H1 (cell line): ENCODE measurements around the gene TMEM135. TPM values are rescaled to one million over a fixed set of nuclear protein-coding genes. Genes with fewer than 3 reads are reported as not detected.

Experiments used
- CTCF ChIA-PET: fragments of 300-600 bp; sonication (Branson Sonifier 250); formaldehyde crosslinking; loops from one replicate; lab custom pipeline; 2021; ENCODE audit not compliant: partially characterized antibody; lab: Charles Lee
- POLR2A ChIA-PET: fragments of 300-600 bp; sonication (Branson Sonifier 250); formaldehyde crosslinking; loops from one replicate; lab custom pipeline; 2021; ENCODE audit warnings: inconsistent platforms; ENCODE audit not compliant: partially characterized antibody; lab: Charles Lee
- DNase-seq, 2 experiments: peaks; one replicate each; pipeline versions ENCODE4 v3.0.0 to v3.0.0-alpha.2; 2010 to 2022; ENCODE audit warnings: low spot score in 2 of 2, low read depth in 1 of 2, mixed read lengths in 1 of 2
- FAIRE-seq: peaks from 2 replicates; lab custom pipeline; 2011; peaks lifted over from hg19 to GRCh38; lab: Jason Lieb, UNC
- H2AFZ ChIP-seq: 2 replicates; pipeline ENCODE4 v1.8.1; 2012; ENCODE audit warnings: low read length, inconsistent platforms
- H2AK5ac ChIP-seq: 2 replicates; pipeline ENCODE4 v1.6.1; 2013; ENCODE audit warnings: low read depth, low read length
- H2BK120ac ChIP-seq: replicated peaks from 2 replicates; pipeline ENCODE3; 2013; ENCODE audit warnings: low read depth, low read length, inconsistent platforms
- H2BK12ac ChIP-seq: 2 replicates; pipeline ENCODE4 v1.6.1; 2013; ENCODE audit warnings: low read depth, low read length
- H2BK15ac ChIP-seq: 2 replicates; pipeline ENCODE4 v1.6.1; 2013; ENCODE audit warnings: low read length
- H2BK20ac ChIP-seq: 2 replicates; pipeline ENCODE4 v1.6.1; 2013; ENCODE audit warnings: low read length
- H2BK5ac ChIP-seq: 2 replicates; pipeline ENCODE4 v1.6.1; 2013; ENCODE audit warnings: low read depth, low read length
- H3K14ac ChIP-seq: 2 replicates; pipeline ENCODE4 v1.6.1; 2013; ENCODE audit warnings: inconsistent platforms; ENCODE audit not compliant: insufficient read length
- H3K18ac ChIP-seq: 2 replicates; pipeline ENCODE4 v1.6.1; 2013; ENCODE audit warnings: low read length; ENCODE audit errors: extremely low read depth
- H3K23ac ChIP-seq: 2 replicates; pipeline ENCODE4 v1.6.1; 2013; ENCODE audit warnings: inconsistent platforms; ENCODE audit not compliant: insufficient read length
- H3K23me2 ChIP-seq: 2 replicates; pipeline ENCODE4 v1.6.1; 2013; ENCODE audit warnings: low read depth, low read length
- H3K27ac ChIP-seq: 2 replicates; pipeline ENCODE4 v1.6.1; 2011; ENCODE audit warnings: low read depth, low read length, inconsistent platforms
- H3K27me3 ChIP-seq, 4 experiments: replicated peaks in 1 of 4; 1 replicate in 1 of 4; 2 replicates in 3 of 4; pipeline versions ENCODE4 v1.6.1 to v1.8.1; 2011 to 2013; ENCODE audit warnings: low read length in 3 of 4, mild to moderate bottlenecking in 3 of 4, inconsistent platforms in 2 of 4, mixed read lengths in 2 of 4, moderate library complexity in 1 of 4; ENCODE audit not compliant: control insufficient read depth in 3 of 4, insufficient read depth in 3 of 4; ENCODE audit errors: extremely low read depth in 1 of 4
- H3K36me3 ChIP-seq, 4 experiments: 2 replicates each; pipeline versions ENCODE4 v1.6.1 to v1.8.1; 2011 to 2013; ENCODE audit warnings: mild to moderate bottlenecking in 4 of 4, low read length in 3 of 4, moderate library complexity in 2 of 4, control low read depth in 1 of 4, inconsistent platforms in 1 of 4; ENCODE audit not compliant: insufficient read depth in 4 of 4, control insufficient read depth in 2 of 4
- H3K4ac ChIP-seq: replicated peaks from 2 replicates; pipeline ENCODE3; 2013; ENCODE audit warnings: low read length, low read depth, mixed read lengths, inconsistent platforms; ENCODE audit not compliant: insufficient read length
- H3K4me1 ChIP-seq, 4 experiments: replicated peaks in 1 of 4; 1 replicate in 1 of 4; 2 replicates in 3 of 4; pipeline versions ENCODE4 v1.6.1 to v1.8.1; 2011 to 2013; ENCODE audit warnings: low read length in 3 of 4, inconsistent platforms in 2 of 4, mixed read lengths in 1 of 4; ENCODE audit not compliant: insufficient read depth in 4 of 4, control insufficient read depth in 3 of 4
- H3K4me2 ChIP-seq, 2 experiments: 2 replicates each; pipeline versions ENCODE4 v1.6.1 to v1.8.1; 2011 to 2013; ENCODE audit warnings: low read depth in 2 of 2, low read length in 2 of 2, control low read depth in 1 of 2, inconsistent platforms in 1 of 2, mild to moderate bottlenecking in 1 of 2; ENCODE audit not compliant: insufficient read depth in 1 of 2
- H3K4me3 ChIP-seq, 4 experiments: fragments of 200-600, 300-600 bp in 1 of 4; sonication (generic), shearing (Covaris generic), sonication (Bioruptor Twin) in 1 of 4; 2 replicates each; pipeline versions ENCODE4 v1.5.1 to v1.8.1; 2011 to 2016; ENCODE audit warnings: low read length in 4 of 4, low read depth in 3 of 4, control low read depth in 2 of 4, inconsistent platforms in 2 of 4, mild to moderate bottlenecking in 2 of 4, mixed read lengths in 1 of 4, moderate library complexity in 1 of 4; ENCODE audit not compliant: insufficient read depth in 2 of 4; ENCODE audit errors: extremely low read depth in 1 of 4
- H3K56ac ChIP-seq: replicated peaks from 2 replicates; pipeline ENCODE3; 2013; ENCODE audit warnings: low read depth, mild to moderate bottlenecking, mixed read lengths, low read length, inconsistent platforms; ENCODE audit not compliant: insufficient read length
- H3K79me1 ChIP-seq: 2 replicates; pipeline ENCODE4 v1.6.1; 2013; ENCODE audit warnings: low read depth, low read length, control low read depth
- H3K79me2 ChIP-seq, 2 experiments: 2 replicates each; pipeline versions ENCODE4 v1.6.1 to v1.8.1; 2012 to 2013; ENCODE audit warnings: low read length in 2 of 2, mild to moderate bottlenecking in 2 of 2, inconsistent platforms in 1 of 2; ENCODE audit not compliant: insufficient read depth in 2 of 2, control insufficient read depth in 1 of 2
- H3K9ac ChIP-seq, 4 experiments: replicated peaks in 1 of 4; 1 replicate in 1 of 4; 2 replicates in 3 of 4; pipeline versions ENCODE4 v1.6.1 to v1.8.1; 2011 to 2013; ENCODE audit warnings: low read depth in 3 of 4, low read length in 3 of 4, control low read depth in 2 of 4, mild to moderate bottlenecking in 2 of 4, moderate library complexity in 2 of 4, inconsistent platforms in 1 of 4; ENCODE audit errors: extremely low read depth in 1 of 4
- H3K9me3 ChIP-seq, 2 experiments: 2 replicates each; pipeline versions ENCODE4 v1.6.1 to v1.8.1; 2012 to 2013; ENCODE audit warnings: mild to moderate bottlenecking in 2 of 2, moderate library complexity in 2 of 2, control low read depth in 1 of 2, inconsistent platforms in 1 of 2, low read depth in 1 of 2, low read length in 1 of 2, mixed read lengths in 1 of 2; ENCODE audit not compliant: insufficient read depth in 2 of 2
- H4K20me1 ChIP-seq, 2 experiments: replicated peaks in 1 of 2; 2 replicates each; pipeline versions ENCODE3 to v1.8.1; 2011 to 2013; ENCODE audit warnings: inconsistent platforms in 2 of 2, low read length in 2 of 2, mild to moderate bottlenecking in 1 of 2; ENCODE audit not compliant: insufficient read depth in 2 of 2, control insufficient read depth in 1 of 2
- H4K5ac ChIP-seq: 2 replicates; pipeline ENCODE4 v1.6.1; 2013; ENCODE audit warnings: low read length, low read depth, mixed read lengths, inconsistent platforms; ENCODE audit not compliant: insufficient read length
- H4K8ac ChIP-seq: 2 replicates; pipeline ENCODE4 v1.8.0; 2013; ENCODE audit warnings: mild to moderate bottlenecking, moderate library complexity, low read length, inconsistent platforms; ENCODE audit not compliant: insufficient read depth; ENCODE audit errors: extremely low read depth
- H4K91ac ChIP-seq: replicated peaks from 2 replicates; pipeline ENCODE3; 2013; ENCODE audit warnings: low read length, mixed read lengths, inconsistent platforms; ENCODE audit not compliant: insufficient read length
- GABPA ChIP-seq: IDR thresholded peaks from 2 replicates; pipeline ENCODE4 v1.6.1; 2011; ENCODE audit warnings: mild to moderate bottlenecking, low read length, moderate library complexity, borderline replicate concordance; ENCODE audit not compliant: insufficient read depth
- WGBS, 2 experiments: shearing (Covaris generic) in 1 of 2; methylation state at CpG; one replicate each; pipeline versions ENCODE4 v1.1.6 to v1.1.7; 2013 to 2015; ENCODE audit warnings: low lambda C conversion rate in 2 of 2, mixed read lengths in 2 of 2, inconsistent platforms in 1 of 2, low coverage in 1 of 2, missing lambda C conversion rate in 1 of 2; ENCODE audit not compliant: insufficient replicate concordance in 2 of 2, insufficient coverage in 1 of 2, insufficient read length in 1 of 2; ENCODE audit errors: extremely low coverage in 1 of 2, missing lambda C conversion rate in 1 of 2; 5-methylcytosine and 5-hydroxymethylcytosine counted together
- polyA plus RNA-seq, 7 experiments: library from polyadenylated mRNA; depleted of rRNA in 3 of 7; stranded (reverse) in 5 of 7; unstranded in 2 of 7; fragments of >200 nt in 5 of 7; fragments of 200-250 nt in 2 of 7; gene quantifications; 1 replicate in 5 of 7; 2 replicates in 1 of 7; 4 replicates in 1 of 7; pipeline versions ENCODE4 v1.2.1 to v1.2.3, GENCODE V29; 2011 to 2013; ENCODE audit warnings: missing spikeins in 2 of 7, mixed read lengths in 2 of 7
- total RNA-seq: library from RNA; stranded (reverse); fragmentation: NEBNext Ultra II Directional; extraction: Animal tissue kit (Norgen Biotek cat#: 25700); gene quantifications from 2 replicates; pipeline ENCODE4 v1.2.1, GENCODE V29; 2021

Gene TMEM135
- total and polyA plus RNA-seq, 2 of the 8 experiments (the other 6 are each of a cell fraction or from before 2014, with no cell fraction given) = 9.3 to 31.3 TPM

- TF ChIP-seq GABPA = no peak
- Histone ChIP-seq H3K4ac (no peak overlapping the region), H4K20me1 (no peaks in the 10 kb centered on the region), H2BK15ac (no peak overlapping the region), H3K4me1 (peaks cover 6 to 14% (median 9%) of the 10 kb centered on the region in 4 experiments; a peak in 5 of 7 replicates), H3K27me3 (no peaks in the 10 kb centered on the region), H4K91ac (no peak overlapping the region), H2AK5ac (no peak overlapping the region), H3K79me1 (no peaks in the 10 kb centered on the region), H2BK5ac (no peak overlapping the region; the same call in 1 of the 2 replicates), H3K4me2 (no peak overlapping the region; a peak in 1 of 4 replicates), H3K27ac (no peak overlapping the region; the same call in 1 of the 2 replicates), H2AFZ (peak overlapping the region; percentile 73; the same call in 1 of the 2 replicates), H3K56ac (no peak overlapping the region), H3K9ac (no peak overlapping the region), H3K36me3 (no peaks in the 10 kb centered on the region), H3K18ac (no peak overlapping the region), H2BK12ac (peak overlapping the region; percentile 89), H2BK20ac (no peak overlapping the region), H4K8ac (no peak overlapping the region), H3K9me3 (no peaks in the 10 kb centered on the region), H3K23me2 (no peaks in the 10 kb centered on the region), H3K4me3 (no peak overlapping the region), H3K14ac (no peak overlapping the region), H3K23ac (no peak overlapping the region), H2BK120ac (no peak overlapping the region), H3K79me2 (no peaks in the 10 kb centered on the region), H4K5ac (no peak overlapping the region)
- 94% methylated on average over 1 of the region's 1 CpG; no CpG with 5 or more reads in 1 of the 2 experiments for WGBS, 2 experiments
- ChIA-PET POLR2A (no interaction called here), CTCF (interaction anchor here (0.9 to 3.5 kb wide), 11 partner anchors 9 to 670 kb away, joined by 3 to 15 read pairs (median 3); no protein-coding TSS in a partner anchor)
- DNase-seq (no peak), FAIRE-seq (no peak)
Observed at GRCh38 chr11:87368151-87368550, 330.4 kb downstream of the TMEM135 start.
